ENCODE measurements around the gene PHF21A.
"Not testable (repeated sequence)": the region's sequence is repeated elsewhere in the genome, so short reads cannot be mapped to it uniquely, and the experiment has no call there.

The PHF21A gene

GRCh38 chr11:46039990-46040389 is 81.3 kb downstream of the PHF21A start:
- Mint-ChIP-seq H3K9me3 (no peaks in the 10 kb centered on the region), H3K4me1 (peaks cover 18% of the 10 kb centered on the region), H3K27ac (no peak overlapping the region), H3K4me3 (no peak overlapping the region), H3K27me3 (no peaks in the 10 kb centered on the region)
- no peak for ATAC-seq
- DNase-seq: no peak

- Mint-ChIP-seq H3K27me3 (no peaks in the 10 kb centered on the region), H3K27ac (no peak overlapping the region), H3K4me1 (peaks cover 18% of the 10 kb centered on the region), H3K4me3 (no peak overlapping the region), H3K9me3 (no peaks in the 10 kb centered on the region)
- no peak for DNase-seq
- ATAC-seq: no peak
Measured at GRCh38 chr11:46038529-46038928, 82.7 kb downstream of the PHF21A start.

GRCh38 chr11:46036969-46037368 is 84.3 kb downstream of the PHF21A start:
- H3K9me3 Mint-ChIP-seq: no peaks in the 10 kb centered on the region
- H3K27me3 Mint-ChIP-seq: no peaks in the 10 kb centered on the region
- H3K4me1 Mint-ChIP-seq: peaks cover 18% of the 10 kb centered on the region
- no peak overlapping the region for H3K4me3 Mint-ChIP-seq
- no peak overlapping the region for H3K27ac Mint-ChIP-seq
- DNase-seq: no peak
- no peak for ATAC-seq

GRCh38 chr11:46036009-46036408 is 85.2 kb downstream of the PHF21A start:
- no peak for DNase-seq

GRCh38 chr11:46034041-46034440 is 87.2 kb downstream of the PHF21A start:
- no peak overlapping the region for H3K27ac Mint-ChIP-seq
- DNase-seq: no peak
- no peak for ATAC-seq
- no peaks in the 10 kb centered on the region for H3K4me1 Mint-ChIP-seq
- H3K27me3 Mint-ChIP-seq: no peaks in the 10 kb centered on the region
- H3K4me3 Mint-ChIP-seq: no peak overlapping the region
- H3K9me3 Mint-ChIP-seq: no peaks in the 10 kb centered on the region

More at GRCh38 chr11:46036009-46036408, 85.2 kb downstream of the PHF21A start:
- H3K27ac Mint-ChIP-seq: no peak overlapping the region
- no peak overlapping the region for H3K4me3 Mint-ChIP-seq
- no peaks in the 10 kb centered on the region for H3K9me3 Mint-ChIP-seq
- H3K4me1 Mint-ChIP-seq: peaks cover 10% of the 10 kb centered on the region
- no peaks in the 10 kb centered on the region for H3K27me3 Mint-ChIP-seq
- no peak for ATAC-seq

- no peaks in the 10 kb centered on the region for H3K4me1 Mint-ChIP-seq
- no peak overlapping the region for H3K27ac Mint-ChIP-seq
- ATAC-seq: no peak
- H3K27me3 Mint-ChIP-seq: no peaks in the 10 kb centered on the region
- H3K9me3 Mint-ChIP-seq: no peaks in the 10 kb centered on the region
- H3K4me3 Mint-ChIP-seq: no peak overlapping the region
- DNase-seq: no peak
Measured at GRCh38 chr11:46026606-46027293, 94.5 kb downstream of the PHF21A start.

GRCh38 chr11:46020084-46020599 is 101.1 kb downstream of the PHF21A start:
- no peak for DNase-seq
- Mint-ChIP-seq H3K9me3 (no peaks in the 10 kb centered on the region), H3K4me1 (no peaks in the 10 kb centered on the region), H3K27ac (peak overlapping the region in 1 of 2 donors; percentile 36), H3K27me3 (no peaks in the 10 kb centered on the region), H3K4me3 (no peak overlapping the region)
- no peak for ATAC-seq

GRCh38 chr11:46018651-46019050 is 102.6 kb downstream of the PHF21A start:
- ATAC-seq (no peak), DNase-seq (no peak)
- no peaks in the 10 kb centered on the region for H3K27me3 Mint-ChIP-seq
- no peaks in the 10 kb centered on the region for H3K9me3 Mint-ChIP-seq
- no peak overlapping the region for H3K4me3 Mint-ChIP-seq
- peak overlapping the region in 1 of 2 donors; percentile 48 for H3K27ac Mint-ChIP-seq
- H3K4me1 Mint-ChIP-seq: no peaks in the 10 kb centered on the region

- Mint-ChIP-seq H3K4me1 (no peaks in the 10 kb centered on the region), H3K27me3 (no peaks in the 10 kb centered on the region), H3K9me3 (no peaks in the 10 kb centered on the region), H3K27ac (no peak overlapping the region), H3K4me3 (no peak overlapping the region)
- ATAC-seq (no peak), DNase-seq (no peak)
Measured at GRCh38 chr11:46017341-46017740, 103.9 kb downstream of the PHF21A start.

GRCh38 chr11:46015941-46016340 is 105.3 kb downstream of the PHF21A start:
- H3K9me3 Mint-ChIP-seq: no peaks in the 10 kb centered on the region
- no peaks in the 10 kb centered on the region for H3K4me1 Mint-ChIP-seq
- H3K4me3 Mint-ChIP-seq: no peak overlapping the region
- H3K27me3 Mint-ChIP-seq: no peaks in the 10 kb centered on the region
- H3K27ac Mint-ChIP-seq: no peak overlapping the region
- no peak for DNase-seq
- ATAC-seq: no peak

GRCh38 chr11:46014168-46014567 is 107.1 kb downstream of the PHF21A start:
- not testable (repeated sequence) for ATAC-seq, H3K4me1 Mint-ChIP-seq, DNase-seq, H3K9me3 Mint-ChIP-seq, H3K27me3 Mint-ChIP-seq, H3K27ac Mint-ChIP-seq, H3K4me3 Mint-ChIP-seq

GRCh38 chr11:46012185-46012584 is 109.1 kb downstream of the PHF21A start:
- H3K4me3 Mint-ChIP-seq: no peak overlapping the region
- DNase-seq (no peak), ATAC-seq (no peak)
- H3K9me3 Mint-ChIP-seq: no peaks in the 10 kb centered on the region
- H3K27me3 Mint-ChIP-seq: no peaks in the 10 kb centered on the region
- H3K27ac Mint-ChIP-seq: peak overlapping the region in 1 of 2 donors; percentile 5
- no peaks in the 10 kb centered on the region for H3K4me1 Mint-ChIP-seq

- Mint-ChIP-seq H3K4me3 (no peak overlapping the region), H3K27me3 (no peaks in the 10 kb centered on the region), H3K4me1 (no peaks in the 10 kb centered on the region), H3K9me3 (no peaks in the 10 kb centered on the region), H3K27ac (no peak overlapping the region)
- DNase-seq (no peak), ATAC-seq (no peak)
Measured at GRCh38 chr11:46010100-46010499, 111.2 kb downstream of the PHF21A start.

- no peak overlapping the region for H3K4me3 Mint-ChIP-seq
- H3K27me3 Mint-ChIP-seq: no peaks in the 10 kb centered on the region
- H3K9me3 Mint-ChIP-seq: no peaks in the 10 kb centered on the region
- DNase-seq: no peak
- no peaks in the 10 kb centered on the region for H3K4me1 Mint-ChIP-seq
- no peak for ATAC-seq
- H3K27ac Mint-ChIP-seq: no peak overlapping the region
Measured at GRCh38 chr11:46009647-46010046, 111.6 kb downstream of the PHF21A start.

GRCh38 chr11:46006418-46007070 is 114.7 kb downstream of the PHF21A start:
- Mint-ChIP-seq H3K9me3 (no peaks in the 10 kb centered on the region), H3K4me3 (no peak overlapping the region), H3K27ac (no peak overlapping the region), H3K4me1 (no peaks in the 10 kb centered on the region), H3K27me3 (no peaks in the 10 kb centered on the region)
- ATAC-seq (peak; percentile 74), DNase-seq (peak in 1 of 2 donors; percentile 16)

- Mint-ChIP-seq H3K4me1 (no peaks in the 10 kb centered on the region), H3K27me3 (no peaks in the 10 kb centered on the region), H3K9me3 (no peaks in the 10 kb centered on the region), H3K27ac (no peak overlapping the region), H3K4me3 (no peak overlapping the region)
- no peak for DNase-seq
- ATAC-seq: no peak
Measured at GRCh38 chr11:46003572-46003971, 117.7 kb downstream of the PHF21A start.
